Measurements from ENCODE around the gene FMO4. TPM values are rescaled to one million over a fixed set of nuclear protein-coding genes. Genes with fewer than 3 reads are reported as not detected.
A peak's percentile ranks its signal among the peaks of the same experiment; 100 is the strongest.
"Not testable (repeated sequence)": the region's sequence is repeated elsewhere in the genome, so short reads cannot be mapped to it uniquely, and the experiment has no call there.

Gene FMO4
- total and polyA plus RNA-seq, 2 experiments from 2014 or later, result 3.8 to 4.1 TPM

- TF ChIP-seq CTCF (IDR thresholded peaks at IDR 0.05; ENCODE audit: low read depth, low read length), result no peak
- Histone ChIP-seq H3K4me3 (no peak overlapping the region), H3K36me3 (no peaks in the 10 kb centered on the region), H3K27ac (no peak overlapping the region), H3K4me1 (ENCODE audit: low read depth) (no peaks in the 10 kb centered on the region), H3K27me3 (no peaks in the 10 kb centered on the region), H3K9me3 (ENCODE audit: low read depth) (no peaks in the 10 kb centered on the region)
- DNase-seq (ENCODE audit: low read depth in 1 of 2, low spot score in 1 of 2), result no peak
Measured at GRCh38 chr1:171290621-171291020, 23.4 kb upstream of the FMO4 start.

- H3K27me3 ChIP-seq, result no peaks in the 10 kb centered on the region
- peak in 1 of 2 donors; percentile 14 for DNase-seq (ENCODE audit: low read depth in 1 of 2, low spot score in 1 of 2)
- no peak overlapping the region for H3K4me3 ChIP-seq
- H3K36me3 ChIP-seq, result no peaks in the 10 kb centered on the region
- H3K4me1 ChIP-seq (ENCODE audit: low read depth), result no peaks in the 10 kb centered on the region
- TF ChIP-seq CTCF (IDR thresholded peaks at IDR 0.05; ENCODE audit: low read depth, low read length), result no peak
- no peaks in the 10 kb centered on the region for H3K9me3 ChIP-seq (ENCODE audit: low read depth)
- H3K27ac ChIP-seq, result no peak overlapping the region
Measured at GRCh38 chr1:171292799-171293198, 21.2 kb upstream of the FMO4 start.

GRCh38 chr1:171295383-171295782 lies 18.6 kb upstream of the FMO4 start:
- H3K4me3 ChIP-seq; H3K4me1 ChIP-seq (ENCODE audit: low read depth); H3K27ac ChIP-seq; H3K27me3 ChIP-seq; DNase-seq (ENCODE audit: low read depth in 1 of 2, low spot score in 1 of 2); H3K9me3 ChIP-seq (ENCODE audit: low read depth); H3K36me3 ChIP-seq: not testable (repeated sequence)

- no peaks in the 10 kb centered on the region for H3K27me3 ChIP-seq
- TF ChIP-seq CTCF (IDR thresholded peaks at IDR 0.05; ENCODE audit: low read depth, low read length), result no peak
- H3K4me1 ChIP-seq (ENCODE audit: low read depth), result no peaks in the 10 kb centered on the region
- DNase-seq (ENCODE audit: low read depth in 1 of 2, low spot score in 1 of 2), result no peak
- H3K36me3 ChIP-seq, result no peaks in the 10 kb centered on the region
- no peak overlapping the region for H3K4me3 ChIP-seq
- no peak overlapping the region for H3K27ac ChIP-seq
- H3K9me3 ChIP-seq (ENCODE audit: low read depth), result no peaks in the 10 kb centered on the region
Measured at GRCh38 chr1:171295821-171296220, 18.2 kb upstream of the FMO4 start.

GRCh38 chr1:171296897-171297296 lies 17.1 kb upstream of the FMO4 start:
- Histone ChIP-seq H3K27me3 (no peaks in the 10 kb centered on the region), H3K4me3 (no peak overlapping the region), H3K9me3 (ENCODE audit: low read depth) (no peaks in the 10 kb centered on the region), H3K4me1 (ENCODE audit: low read depth) (no peaks in the 10 kb centered on the region), H3K27ac (no peak overlapping the region), H3K36me3 (no peaks in the 10 kb centered on the region)
- no peak for TF ChIP-seq CTCF (IDR thresholded peaks at IDR 0.05; ENCODE audit: low read depth, low read length)
- DNase-seq (ENCODE audit: low read depth in 1 of 2, low spot score in 1 of 2), result no peak

GRCh38 chr1:171298696-171299095 lies 15.3 kb upstream of the FMO4 start:
- no peaks in the 10 kb centered on the region for H3K4me1 ChIP-seq (ENCODE audit: low read depth)
- no peaks in the 10 kb centered on the region for H3K36me3 ChIP-seq
- no peak for TF ChIP-seq CTCF (IDR thresholded peaks at IDR 0.05; ENCODE audit: low read depth, low read length)
- H3K27ac ChIP-seq, result no peak overlapping the region
- no peak for DNase-seq (ENCODE audit: low read depth in 1 of 2, low spot score in 1 of 2)
- no peak overlapping the region for H3K4me3 ChIP-seq
- H3K27me3 ChIP-seq, result no peaks in the 10 kb centered on the region
- H3K9me3 ChIP-seq (ENCODE audit: low read depth), result no peaks in the 10 kb centered on the region
